ENCODE measurements around the gene PBX4. TPM values are rescaled to one million over a fixed set of nuclear protein-coding genes. Genes with fewer than 3 reads are reported as not detected.

PBX4 gene
- total RNA-seq, 1 experiment from 2014 or later, result 11.6 TPM

- no peaks in the 10 kb centered on the region for H3K4me1 ChIP-seq (ENCODE audit: control insufficient read depth in 1 of 2, insufficient read depth in 2 of 2, low read length in 2 of 2)
- ChIA-PET CTCF (no interaction called here), RAD21 (ENCODE audit: low non-redundant PET in 1 of 2, low total read pairs in 2 of 2, uncharacterized antibody in 2 of 2, unreplicated experiment in 2 of 2) (no interaction called here), POLR2A (no interaction called here)
- intact Hi-C loops (cut with micrococcal nuclease), result no loop called here
- no peak for TF ChIP-seq POLR2AphosphoS5 (IDR thresholded peaks at IDR 0.05; ENCODE audit: low read depth, low read length)
- no peak for TF ChIP-seq REST (IDR thresholded peaks at IDR 0.05; ENCODE audit: low read depth)
- TF ChIP-seq POLR2A (IDR thresholded peaks at IDR 0.05; ENCODE audit: borderline replicate concordance, extremely low read depth, insufficient read depth, insufficient read length), result no peak
- TF ChIP-seq SP1 (IDR thresholded peaks at IDR 0.05; ENCODE audit: low read depth), result no peak
- no peak for TF ChIP-seq ELF1 (IDR thresholded peaks at IDR 0.05; ENCODE audit: borderline replicate concordance, low read depth)
- no peak for TF ChIP-seq TCF7L2 (IDR thresholded peaks at IDR 0.05; ENCODE audit: borderline replicate concordance, extremely low read depth, insufficient read depth, insufficient read length)
- TF ChIP-seq YY1 (IDR thresholded peaks at IDR 0.05; ENCODE audit: extremely low read depth, insufficient replicate concordance, low read depth, low read length), result no peak
- no peak for TF ChIP-seq ATF3 (IDR thresholded peaks at IDR 0.05)
- no peak for TF ChIP-seq ZNF274 (IDR thresholded peaks at IDR 0.05; ENCODE audit: low read depth, low read length)
- no peak for TF ChIP-seq MAX (IDR thresholded peaks at IDR 0.05)
- H3K9ac ChIP-seq (ENCODE audit: low read length), result no peak overlapping the region
- peaks cover 0 to 2% of the 10 kb centered on the region in 2 experiments; a peak in 2 of 4 replicates for H3K36me3 ChIP-seq (ENCODE audit: control insufficient read depth in 1 of 2, insufficient read depth in 2 of 2, low read length in 2 of 2)
- H3K79me2 ChIP-seq (ENCODE audit: insufficient read depth, low read length), result no peaks in the 10 kb centered on the region
- H3K4me3 ChIP-seq (replicated peaks in 1 of 2; ENCODE audit: low read depth in 1 of 2, low read length in 2 of 2), result no peak overlapping the region
- no peak for DNase-seq (ENCODE audit: low read depth, low spot score)
- H3K9me2 ChIP-seq (ENCODE audit: insufficient read depth), result no peaks in the 10 kb centered on the region
- no peaks in the 10 kb centered on the region for H3K9me3 ChIP-seq (ENCODE audit: control insufficient read depth in 1 of 2, insufficient read depth in 1 of 2, low read depth in 1 of 2, low read length in 2 of 2)
- H3K4me2 ChIP-seq (ENCODE audit: low read length), result no peak overlapping the region
- H3K27ac ChIP-seq (ENCODE audit: low read depth, low read length), result no peak overlapping the region
- BruUV-seq (replicated peaks), result no TSS peak
- H2AFZ ChIP-seq (ENCODE audit: low read depth, low read length, poor library complexity, severe bottlenecking), result no peak overlapping the region
- no peaks in the 10 kb centered on the region for H3K27me3 ChIP-seq (ENCODE audit: insufficient read depth, low read length)
- no peak for ATAC-seq
- H4K20me1 ChIP-seq (ENCODE audit: insufficient read depth), result no peaks in the 10 kb centered on the region
Measured at GRCh38 chr19:19567391-19567790, 51.1 kb downstream of the PBX4 start.
